Measurements from ENCODE around the gene GPR37.

- TF ChIP-seq POLR2A (IDR thresholded peaks at IDR 0.05): no peak
- no peak for TF ChIP-seq POLR2AphosphoS5 (IDR thresholded peaks at IDR 0.05)
- TF ChIP-seq, protein P1, sequence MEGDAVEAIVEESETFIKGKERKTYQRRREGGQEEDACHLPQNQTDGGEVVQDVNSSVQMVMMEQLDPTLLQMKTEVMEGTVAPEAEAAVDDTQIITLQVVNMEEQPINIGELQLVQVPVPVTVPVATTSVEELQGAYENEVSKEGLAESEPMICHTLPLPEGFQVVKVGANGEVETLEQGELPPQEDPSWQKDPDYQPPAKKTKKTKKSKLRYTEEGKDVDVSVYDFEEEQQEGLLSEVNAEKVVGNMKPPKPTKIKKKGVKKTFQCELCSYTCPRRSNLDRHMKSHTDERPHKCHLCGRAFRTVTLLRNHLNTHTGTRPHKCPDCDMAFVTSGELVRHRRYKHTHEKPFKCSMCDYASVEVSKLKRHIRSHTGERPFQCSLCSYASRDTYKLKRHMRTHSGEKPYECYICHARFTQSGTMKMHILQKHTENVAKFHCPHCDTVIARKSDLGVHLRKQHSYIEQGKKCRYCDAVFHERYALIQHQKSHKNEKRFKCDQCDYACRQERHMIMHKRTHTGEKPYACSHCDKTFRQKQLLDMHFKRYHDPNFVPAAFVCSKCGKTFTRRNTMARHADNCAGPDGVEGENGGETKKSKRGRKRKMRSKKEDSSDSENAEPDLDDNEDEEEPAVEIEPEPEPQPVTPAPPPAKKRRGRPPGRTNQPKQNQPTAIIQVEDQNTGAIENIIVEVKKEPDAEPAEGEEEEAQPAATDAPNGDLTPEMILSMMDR (IDR thresholded peaks at IDR 0.05): no peak
- no peak for TF ChIP-seq EP300 (IDR thresholded peaks at IDR 0.05)
These were observed 48.7 kb downstream of the GPR37 start for GRCh38 chr7:124716894-124717293.

Data from upper lobe of left lung (tissue), 4 donors.